G401 (cell line): ENCODE results near the gene MRGPRD. TPM values are rescaled to one million over a fixed set of nuclear protein-coding genes. Genes with fewer than 3 reads are reported as not detected.
"Not testable (repeated sequence)": the region's sequence is repeated elsewhere in the genome, so short reads cannot be mapped to it uniquely, and the experiment has no call there.

ENCODE experiments used
- DNase-seq: peaks from one replicate; pipeline ENCODE4 v3.0.0-alpha.2; 2015; ENCODE audit warnings: low spot score
- in situ Hi-C: cut with HindIII; loops from 2 replicates; pipeline ENCODE4 v1.10.0; 2016; ENCODE audit warnings: low sequenced_read_pairs, mixed read lengths
- total RNA-seq: library from RNA; depleted of rRNA; stranded (reverse); fragments of >200 nt; shearing (Covaris generic); gene quantifications from 2 replicates; pipeline ENCODE4 v1.2.3, GENCODE V29; 2014

Gene MRGPRD
- total RNA-seq, 1 experiment from 2014 or later = not detected

- in situ Hi-C loops = no loop called here
- DNase-seq = no peak
Observed at GRCh38 chr11:68976563-68976962, 4.2 kb downstream of the MRGPRD start.

GRCh38 chr11:68976095-68976494 is 4.7 kb downstream of the MRGPRD start:
- in situ Hi-C loops = no loop called here
- DNase-seq = no peak

DNA sequence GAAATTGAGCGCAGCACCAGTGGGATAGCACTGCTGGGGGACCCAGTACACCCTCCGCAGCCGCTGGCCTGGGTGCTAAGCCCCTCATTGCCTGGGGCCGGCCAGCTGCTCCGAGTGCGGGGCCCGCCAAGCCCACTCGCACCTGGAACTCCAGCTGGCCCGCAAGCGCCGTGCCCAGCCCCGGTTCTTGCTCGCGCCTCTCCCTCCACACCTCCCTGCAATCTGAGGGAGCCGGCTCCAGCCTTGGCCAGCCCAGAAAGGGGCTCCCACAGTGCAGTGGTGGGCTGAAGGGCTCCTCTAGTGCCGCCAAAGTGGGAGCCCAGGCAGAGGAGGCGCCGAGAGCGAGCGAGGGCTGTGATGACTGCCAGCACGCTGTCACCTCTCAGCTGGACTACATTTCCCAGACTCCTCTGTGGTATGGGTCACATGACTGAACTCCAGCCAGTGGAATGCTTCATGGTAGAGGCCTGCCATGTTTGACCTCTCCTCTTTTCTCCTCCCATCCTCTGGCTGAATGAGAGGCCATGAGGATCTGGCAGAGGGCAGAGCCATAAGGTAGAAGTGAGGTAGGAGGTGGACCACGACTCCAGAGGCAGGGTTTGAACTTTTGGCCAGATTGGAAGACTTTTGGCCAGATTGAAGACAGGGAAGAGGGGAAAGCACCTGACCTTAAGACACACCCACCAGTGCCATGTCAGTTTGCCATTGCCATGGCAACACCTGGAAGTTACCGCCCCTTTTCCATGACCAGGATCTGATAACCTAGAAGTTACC is 6.2 kb downstream of the MRGPRD start:
- DNase-seq = peak; percentile 45
- in situ Hi-C loops = no loop called here

DNA sequence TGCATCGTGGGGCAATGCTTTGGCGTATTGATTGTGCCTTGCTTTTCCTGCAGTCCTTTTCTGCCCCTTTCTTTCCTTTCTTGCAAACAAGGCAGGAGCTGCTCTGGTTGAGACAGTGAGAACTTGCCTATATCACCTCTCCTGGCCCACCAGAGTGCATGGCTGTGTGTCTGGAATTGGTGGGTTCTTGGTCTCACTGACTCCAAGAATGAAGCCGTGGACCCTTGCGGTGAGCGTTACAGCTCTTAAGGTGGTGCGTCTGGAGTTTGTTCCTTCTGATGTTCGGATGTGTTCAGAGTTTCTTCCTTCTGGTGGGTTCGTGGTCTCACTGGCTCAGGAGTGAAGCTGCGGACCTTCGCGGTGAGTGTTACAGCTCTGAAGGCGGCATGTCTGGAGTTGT is 7.1 kb downstream of the MRGPRD start:
- in situ Hi-C loops, DNase-seq: not testable (repeated sequence)

DNA sequence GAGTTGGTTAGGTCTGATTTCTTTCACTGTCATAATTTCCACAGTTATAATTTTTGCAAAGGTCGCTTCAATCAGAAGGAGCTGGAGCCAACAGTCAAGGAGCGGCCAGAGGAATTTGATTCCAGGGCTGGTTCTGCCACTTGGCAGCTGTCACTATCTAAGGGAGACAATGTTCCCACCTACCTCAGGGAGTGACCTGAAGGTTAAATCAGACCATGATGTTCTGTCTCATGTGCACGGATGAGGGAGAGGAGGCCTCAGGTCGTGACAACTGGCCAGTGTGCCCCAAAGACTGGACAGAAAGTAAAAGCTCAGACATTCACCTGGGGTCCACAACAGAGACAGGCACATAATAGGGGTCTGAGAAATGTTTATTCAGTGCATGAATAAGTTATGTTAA is 7.6 kb downstream of the MRGPRD start:
- no peak for DNase-seq
- in situ Hi-C loops = no loop called here

GRCh38 chr11:68970921-68971636 is 9.7 kb downstream of the MRGPRD start:
- no peak for DNase-seq
- in situ Hi-C loops = no loop called here

GRCh38 chr11:68969386-68969785 is 11.4 kb downstream of the MRGPRD start:
- in situ Hi-C loops = no loop called here
- no peak for DNase-seq

GRCh38 chr11:68968306-68969250 is 12.2 kb downstream of the MRGPRD start:
- in situ Hi-C loops = no loop called here
- no peak for DNase-seq

GRCh38 chr11:68966894-68967780 is 13.6 kb downstream of the MRGPRD start:
- in situ Hi-C loops = no loop called here
- DNase-seq = no peak

- DNase-seq = peak; percentile 86
- in situ Hi-C loops = no loop called here
Observed at GRCh38 chr11:68965901-68966853, 14.6 kb downstream of the MRGPRD start.

DNA sequence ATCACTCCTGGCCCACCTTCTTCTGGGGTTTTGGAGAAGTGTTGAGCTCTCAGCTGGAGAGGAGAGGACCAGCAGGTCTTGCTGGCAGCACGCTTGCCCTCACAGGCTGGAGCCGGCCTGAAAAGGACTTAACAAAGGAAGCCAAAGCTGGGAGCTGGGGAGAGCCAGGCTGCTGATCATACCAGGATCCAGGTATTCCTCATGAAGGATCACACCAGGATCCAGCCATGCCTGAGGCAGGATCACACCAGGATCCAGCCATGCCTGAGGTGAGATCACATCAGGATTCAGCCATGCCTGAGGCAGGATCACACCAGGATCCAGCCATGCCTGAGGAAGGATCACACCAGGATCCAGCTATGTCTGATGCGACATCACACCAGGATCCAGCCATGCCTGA is 17.0 kb downstream of the MRGPRD start:
- peak; percentile 63 for DNase-seq
- in situ Hi-C loops = no loop called here

- peak; percentile 76 for DNase-seq
- in situ Hi-C loops = no loop called here
Observed at GRCh38 chr11:68962527-68963250, 18.1 kb downstream of the MRGPRD start.

DNA sequence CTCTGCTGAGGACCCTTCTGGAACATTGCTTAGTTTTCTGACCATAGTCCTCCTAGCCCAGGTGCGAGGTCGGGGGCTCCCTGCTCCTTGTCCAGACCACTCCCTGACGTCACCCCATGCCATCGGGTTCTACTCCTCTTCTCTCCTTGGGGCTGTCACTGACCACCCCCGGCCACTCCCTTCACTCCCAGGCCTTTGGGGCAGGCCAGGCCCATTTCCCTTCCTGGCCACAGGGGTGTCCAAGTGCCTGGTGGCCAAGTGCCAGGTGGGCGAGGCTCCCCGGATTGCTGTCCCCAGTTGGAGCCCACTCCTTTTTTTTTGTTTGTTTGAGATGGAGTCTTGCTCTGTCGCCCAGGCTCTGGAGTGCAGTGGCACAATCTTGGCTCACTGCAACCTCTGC is 19.5 kb downstream of the MRGPRD start:
- DNase-seq = no peak
- in situ Hi-C loops = no loop called here

DNA sequence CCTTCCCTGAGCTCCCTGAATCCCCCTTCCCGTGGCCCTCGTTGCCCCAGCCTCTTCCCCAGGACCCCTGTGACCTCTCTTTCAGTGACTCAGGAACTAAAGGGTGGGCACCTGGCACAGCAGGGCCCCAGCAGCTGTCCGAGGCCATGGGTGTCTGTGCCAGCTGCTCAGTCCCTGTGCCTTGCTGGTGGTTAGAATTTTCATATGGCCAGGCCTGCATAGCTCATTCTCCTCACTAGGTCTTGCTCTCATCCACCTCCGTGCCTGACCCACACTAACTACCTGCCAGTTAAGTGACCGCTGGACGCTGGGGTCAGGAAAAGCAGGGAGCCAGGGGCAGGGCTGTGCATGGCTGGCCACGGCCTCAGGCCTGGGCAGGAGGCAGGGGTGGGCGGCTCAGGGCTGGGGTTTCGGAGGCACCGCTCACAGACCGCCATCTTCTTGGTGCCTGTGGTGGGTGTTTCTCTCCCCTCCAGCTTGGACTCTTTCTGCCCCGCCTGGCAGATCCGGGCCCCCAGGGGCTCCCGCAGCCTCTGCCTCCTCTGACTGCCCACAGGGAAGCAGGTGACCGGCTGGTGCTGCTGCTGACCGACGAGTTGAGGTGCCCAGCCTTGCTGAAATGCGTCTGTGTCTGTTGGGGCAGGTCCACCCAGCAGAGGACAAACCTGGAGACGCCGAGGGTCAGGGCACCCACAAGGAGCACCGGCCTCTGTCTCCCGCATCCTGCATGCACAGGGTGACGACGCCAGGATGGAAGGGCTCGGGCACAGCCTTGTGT is 20.3 kb downstream of the MRGPRD start:
- in situ Hi-C loops = no loop called here
- peak; percentile 39 for DNase-seq

DNA sequence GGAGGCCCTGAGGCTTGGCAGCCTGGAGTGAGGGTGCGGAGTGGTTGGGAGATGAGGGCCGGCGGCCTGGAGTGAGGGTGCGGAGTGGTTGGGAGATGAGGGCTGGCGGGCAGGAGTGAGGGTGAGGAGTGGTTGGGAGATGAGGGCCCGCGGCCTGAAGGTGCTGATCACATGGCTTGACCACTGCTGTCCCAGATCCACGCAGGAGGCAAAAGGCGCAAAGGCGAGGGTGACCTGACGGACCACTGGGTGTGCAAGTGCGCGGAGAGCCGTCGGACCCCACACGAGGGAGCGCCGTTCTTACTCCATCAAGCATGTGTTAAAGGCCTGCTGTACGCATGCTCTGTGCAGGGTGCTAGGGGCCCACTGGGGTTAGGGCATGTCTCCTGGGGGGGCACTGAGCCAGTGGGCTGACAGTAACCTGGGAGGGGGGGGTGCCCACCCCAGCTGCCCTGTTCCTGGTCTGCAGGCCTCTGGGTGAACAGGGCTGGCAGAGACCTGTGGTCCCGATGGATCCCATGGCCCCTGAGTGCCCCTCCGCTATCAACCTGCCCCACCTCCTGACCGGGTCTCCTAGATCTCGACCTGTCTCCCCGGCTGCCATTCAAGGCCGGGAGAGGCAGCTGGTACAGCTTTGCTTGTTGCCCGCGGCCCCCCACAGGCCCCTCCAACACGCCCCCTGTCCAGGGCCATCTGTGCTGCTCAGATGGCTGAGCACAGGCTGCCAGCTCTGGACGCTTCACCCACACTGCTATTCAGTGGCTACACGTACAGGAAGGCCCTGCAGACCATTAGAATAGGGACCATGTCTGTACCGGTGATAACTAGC is 21.1 kb downstream of the MRGPRD start:
- peak; percentile 95 for DNase-seq

DNA sequence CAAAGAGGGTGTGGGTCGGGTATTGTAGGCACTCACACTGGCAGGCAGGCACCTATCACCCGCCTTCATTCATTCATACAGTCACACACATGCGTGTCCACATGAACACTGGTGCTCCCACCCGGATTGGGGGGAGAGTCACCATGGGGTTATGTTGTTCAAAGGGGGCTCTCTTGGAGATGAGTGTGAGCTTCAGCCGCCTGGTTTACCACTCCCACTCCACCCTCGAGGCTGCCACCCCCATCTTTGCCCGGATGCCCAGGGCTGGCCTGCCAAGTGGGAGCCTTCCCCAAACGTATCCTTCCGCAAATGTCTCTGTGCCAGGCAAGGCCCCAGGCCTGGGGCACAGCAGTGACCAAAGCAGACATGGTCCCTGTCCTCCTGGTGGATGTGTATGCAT is 22.6 kb downstream of the MRGPRD start:
- no peak for DNase-seq
- in situ Hi-C loops = no loop called here

More for the DNA sequence above, 21.1 kb downstream of the MRGPRD start:
- in situ Hi-C loops = no loop called here
